GM21515 (cell line): Measurements from ENCODE around the gene NLRC3.

ENCODE experiments used
- ATAC-seq: cut with Tn5 transposase; IDR thresholded peaks from one replicate; pipeline ENCODE4 v1.9.1; 2021; ENCODE audit not compliant: unreplicated experiment

The NLRC3 gene

GRCh38 chr16:3599121-3599520 is 21.9 kb upstream of the NLRC3 start:
- no peak for ATAC-seq

DNA sequence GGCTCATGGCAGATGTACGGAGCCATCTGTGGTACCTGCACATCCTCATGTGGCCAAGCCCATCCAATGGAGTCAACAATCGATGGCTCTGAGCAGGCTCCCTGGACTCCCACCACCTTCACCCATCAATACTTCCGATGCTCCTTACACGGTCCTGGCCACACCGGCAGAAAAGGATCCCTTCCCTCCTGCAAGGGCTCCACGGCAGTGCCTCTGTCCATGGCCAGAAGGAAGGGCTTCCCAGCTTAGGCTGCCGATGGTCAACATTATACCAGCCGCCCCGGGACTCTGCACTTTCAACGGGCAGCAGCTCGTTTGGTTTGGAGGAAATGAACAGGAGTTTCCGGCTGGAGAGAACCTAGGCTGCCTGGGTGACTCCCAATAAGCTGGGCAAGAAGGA is 21.0 kb upstream of the NLRC3 start:
- ATAC-seq: no peak

- ATAC-seq: no peak
Measured at GRCh38 chr16:3597676-3598075, 20.5 kb upstream of the NLRC3 start.

GRCh38 chr16:3597226-3597625 is 20.0 kb upstream of the NLRC3 start:
- no peak for ATAC-seq

DNA sequence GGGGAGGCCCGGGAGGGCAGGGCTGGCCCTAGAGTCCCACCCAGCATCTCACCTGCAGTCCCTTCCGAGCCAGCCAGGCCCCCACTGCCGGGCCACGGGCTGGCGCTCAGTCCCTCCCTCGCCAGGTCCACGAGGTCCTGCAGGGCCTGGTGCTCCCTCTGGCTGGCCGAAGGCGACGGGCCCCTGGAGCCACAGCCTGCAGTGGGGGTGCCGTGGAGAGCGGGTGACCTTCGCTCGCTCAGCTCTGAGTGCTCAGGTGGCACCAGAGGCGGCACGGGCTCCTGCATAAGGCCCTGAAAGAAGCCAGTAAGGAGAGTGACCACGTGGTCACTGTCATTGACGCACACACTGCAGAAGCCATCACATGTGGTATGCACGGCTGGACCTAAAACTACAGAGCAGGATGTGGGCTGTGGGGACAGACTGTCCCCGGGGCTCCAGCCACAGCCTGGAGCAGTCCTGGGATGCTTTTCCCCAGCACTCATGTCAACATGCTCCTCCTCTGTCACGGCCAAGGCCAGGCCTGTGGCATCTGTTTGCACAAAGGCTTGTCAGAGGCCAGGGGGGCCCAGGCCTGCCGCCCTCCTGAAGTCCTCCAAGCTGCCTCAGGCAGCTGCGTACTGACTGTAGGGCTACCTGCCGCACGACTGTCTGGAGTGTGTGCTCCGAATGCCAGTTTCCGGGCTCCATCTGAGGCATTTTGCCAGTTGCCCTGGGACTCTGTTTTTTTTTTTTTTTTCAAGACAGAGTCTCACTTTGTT is 19.1 kb upstream of the NLRC3 start:
- no peak for ATAC-seq

- no peak for ATAC-seq
Measured at GRCh38 chr16:3595521-3596021, 18.4 kb upstream of the NLRC3 start.

GRCh38 chr16:3595110-3595486 is 17.9 kb upstream of the NLRC3 start:
- ATAC-seq: no peak

GRCh38 chr16:3594316-3595109 is 17.3 kb upstream of the NLRC3 start:
- no peak for ATAC-seq

DNA sequence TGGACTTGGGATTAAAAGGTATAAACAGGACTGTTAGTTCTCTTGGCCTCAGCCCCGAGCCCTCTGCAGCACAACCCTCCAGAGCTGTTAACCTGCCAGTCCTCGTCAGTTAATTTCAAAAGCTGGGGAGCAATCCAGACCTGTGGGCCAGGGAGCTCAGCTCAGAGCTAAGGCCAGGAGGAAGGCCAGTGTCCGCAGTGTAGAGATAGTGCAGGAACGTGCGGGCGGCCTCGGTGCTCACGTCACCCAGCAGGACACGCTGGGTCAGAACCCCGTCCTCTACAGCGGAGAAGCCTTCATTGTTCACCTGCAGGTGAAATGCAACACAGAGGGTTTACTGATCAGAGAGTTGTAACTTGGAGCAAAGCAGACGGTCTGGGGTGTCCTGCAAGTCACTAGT is 15.4 kb upstream of the NLRC3 start:
- ATAC-seq: no peak

GRCh38 chr16:3591991-3592390 is 14.8 kb upstream of the NLRC3 start:
- ATAC-seq: no peak

- no peak for ATAC-seq
Measured at GRCh38 chr16:3591436-3591803, 14.2 kb upstream of the NLRC3 start.

DNA sequence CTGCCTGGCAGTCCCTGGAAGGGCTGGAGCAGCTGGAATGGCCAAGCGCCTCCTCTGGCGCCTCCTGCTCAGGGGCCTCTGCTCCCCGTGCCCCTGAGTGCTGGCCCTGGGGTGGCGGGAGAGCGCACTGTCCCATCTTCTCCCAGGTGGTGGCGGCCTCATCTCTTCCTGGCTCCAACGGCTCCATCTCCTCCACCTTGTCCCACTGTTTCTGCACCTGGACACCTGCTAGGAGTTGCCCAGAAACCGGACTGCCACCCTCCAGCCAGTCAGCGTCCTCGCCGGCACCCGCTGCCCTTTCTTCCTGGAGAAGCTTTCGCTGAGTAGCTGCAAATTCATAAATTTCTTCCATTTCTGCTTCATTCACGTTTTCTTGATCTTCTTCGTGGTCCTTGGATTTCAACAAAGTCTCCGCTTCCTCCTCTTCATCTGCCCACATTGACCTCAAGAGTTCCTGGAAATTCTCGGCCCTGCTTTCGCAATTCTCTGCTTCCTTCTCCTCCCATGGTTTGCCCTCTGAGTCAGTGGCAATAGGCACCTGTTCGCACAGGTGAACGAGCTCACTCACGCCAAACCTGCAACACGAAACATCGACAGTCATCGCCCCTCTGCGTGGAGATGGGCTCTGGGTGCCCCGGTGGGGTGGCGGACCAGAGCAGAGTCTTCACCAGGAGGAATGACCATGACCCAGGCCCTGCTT is 13.7 kb upstream of the NLRC3 start:
- ATAC-seq: no peak

GRCh38 chr16:3589991-3590701 is 12.9 kb upstream of the NLRC3 start:
- ATAC-seq: no peak

GRCh38 chr16:3589441-3589921 is 12.3 kb upstream of the NLRC3 start:
- ATAC-seq: no peak

- ATAC-seq: no peak
Measured at GRCh38 chr16:3589001-3589400, 11.8 kb upstream of the NLRC3 start.

DNA sequence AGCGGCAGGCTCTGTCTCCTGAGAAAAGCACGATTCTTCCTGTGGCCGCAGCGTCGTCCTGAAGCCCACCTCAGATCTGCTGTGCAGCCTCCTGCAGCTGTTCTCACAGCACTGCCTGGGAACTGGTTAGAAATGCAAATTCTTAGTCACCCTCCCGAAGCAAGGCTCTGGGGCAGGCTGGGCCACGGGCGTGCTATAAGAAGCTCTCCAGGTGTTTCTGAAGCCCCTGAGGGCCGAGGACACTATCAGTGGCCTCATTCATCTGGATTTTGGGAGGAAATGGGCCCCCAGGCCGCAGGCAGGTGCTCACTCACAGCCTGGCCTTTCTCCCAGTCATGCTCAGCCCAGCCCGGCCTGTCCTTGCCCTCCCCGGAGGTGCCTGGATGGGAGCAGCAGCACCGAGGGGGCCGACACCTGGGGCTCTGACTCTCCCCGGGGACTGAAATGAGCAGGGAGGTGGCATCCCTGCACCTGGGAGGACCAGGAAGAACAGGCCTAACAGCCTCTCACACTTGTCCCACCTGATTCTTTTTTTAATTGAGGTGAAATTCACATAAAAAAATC is 10.4 kb upstream of the NLRC3 start:
- peak; percentile 48 for ATAC-seq

DNA sequence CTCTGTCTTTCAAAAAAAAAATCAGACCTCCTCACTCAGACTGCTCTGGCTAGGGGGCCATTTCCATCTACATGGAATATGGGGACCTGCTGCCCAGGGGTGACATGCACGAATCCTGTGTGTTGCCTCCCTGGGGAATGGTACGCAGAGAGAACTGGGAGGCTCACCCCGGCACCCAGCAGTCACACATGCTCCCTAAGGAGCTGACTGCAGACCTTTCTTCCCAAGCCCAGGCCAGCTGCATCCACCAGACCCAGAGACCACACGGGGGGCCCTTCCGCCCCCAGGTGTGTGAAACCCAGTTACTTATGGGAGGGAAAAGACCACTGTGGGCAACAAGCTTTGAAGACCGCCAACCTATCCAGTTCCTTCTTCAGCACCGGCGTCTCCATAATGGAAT is 7.2 kb upstream of the NLRC3 start:
- ATAC-seq: no peak

DNA sequence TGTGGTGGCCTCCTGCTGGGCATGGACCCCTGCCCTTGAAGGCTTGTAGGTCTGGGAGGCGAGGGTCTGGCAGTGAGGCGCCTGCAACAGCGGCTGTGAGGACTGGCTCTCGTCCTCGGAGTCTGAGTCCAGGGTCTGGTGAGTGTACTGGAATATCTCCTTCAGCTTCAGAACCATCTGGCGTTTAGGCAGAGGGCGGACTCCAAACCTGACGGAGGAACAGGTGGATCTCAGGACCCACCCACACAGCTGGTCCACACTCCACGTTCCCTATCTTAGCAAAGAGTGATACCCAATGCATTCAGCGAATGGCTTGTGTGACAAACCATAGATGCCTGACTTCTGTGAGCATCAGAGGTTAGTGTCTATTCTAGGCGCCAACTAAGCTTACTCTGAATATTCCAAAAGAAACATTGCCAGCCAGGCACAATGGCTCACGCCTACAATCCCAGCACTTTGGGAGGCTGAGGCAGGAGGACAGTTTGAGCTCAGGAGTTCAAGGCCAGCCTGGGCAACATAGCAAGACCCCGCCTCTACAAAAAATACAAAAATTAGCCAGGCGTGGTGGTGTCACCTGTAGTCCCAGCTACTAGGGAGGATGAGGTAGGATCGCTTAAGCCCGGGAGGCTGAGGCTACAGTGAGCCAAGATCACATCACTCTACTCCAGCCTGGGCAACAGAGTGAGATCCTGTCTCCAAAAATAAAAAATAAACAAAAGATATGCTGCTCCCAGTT is 6.3 kb upstream of the NLRC3 start:
- ATAC-seq: no peak

DNA sequence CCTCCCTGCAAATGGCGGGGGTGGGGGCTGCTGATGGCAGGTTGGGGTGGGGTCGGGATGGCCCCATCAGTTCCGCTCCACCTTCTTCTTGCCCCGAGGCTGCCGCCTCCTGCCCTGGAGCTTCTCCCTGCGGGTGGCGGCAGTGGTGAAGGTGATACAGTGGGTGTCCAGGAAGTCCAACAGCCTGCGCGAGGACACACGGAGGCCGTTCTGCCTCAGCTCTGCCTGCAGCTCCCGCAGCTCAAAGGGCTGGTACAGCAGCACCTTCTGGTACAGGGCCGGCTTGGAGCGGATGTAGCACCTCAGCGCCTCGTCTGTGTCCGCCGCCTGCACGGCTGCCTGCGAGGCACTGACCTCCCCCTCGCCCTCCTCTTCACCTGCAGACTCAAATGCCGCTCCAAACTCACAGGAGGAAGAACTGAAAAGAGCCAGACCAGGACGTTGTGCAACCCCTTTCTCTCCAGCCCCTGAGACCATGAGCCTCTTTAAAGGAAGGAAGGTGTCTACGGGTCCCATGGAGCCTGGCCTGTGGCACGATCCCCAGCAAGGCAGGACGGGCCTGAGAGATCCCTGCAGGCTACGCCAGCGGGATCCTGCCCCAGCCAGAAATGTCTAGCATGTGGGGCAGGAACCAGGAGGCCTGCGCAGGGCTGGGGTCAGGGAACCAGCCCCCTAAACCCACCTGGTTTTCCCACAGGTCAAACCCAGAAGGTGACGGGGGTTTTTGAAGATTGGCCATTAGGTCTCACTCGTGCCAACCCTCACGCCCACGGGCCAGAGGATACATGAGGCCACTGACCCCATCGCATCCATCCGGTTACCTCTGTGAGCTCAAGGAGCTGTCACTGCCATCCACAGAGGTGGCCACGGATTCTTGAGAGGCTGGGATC is 5.3 kb upstream of the NLRC3 start:
- no peak for ATAC-seq
